PC-3 (cell line): ENCODE measurements around the gene SUMO4. TPM values are rescaled to one million over a fixed set of nuclear protein-coding genes. Genes with fewer than 3 reads are reported as not detected.

Source experiments
- ATAC-seq: fragments of 200-7000 bp; cut with Tn5 transposase; 2 replicates; pipeline ENCODE4 v1.9.1; 2020; ENCODE audit warnings: mild to moderate bottlenecking, moderate library complexity
- BruUV-seq: library from RNA; stranded (reverse); fragments of 400-500 nt; replicated peaks from 2 replicates; lab custom pipeline; 2021; lab: Mats Ljungman, UMichigan
- CTCF ChIA-PET: fragments of 300-600 bp; sonication (Branson Sonifier 250); formaldehyde crosslinking; loops from one replicate; lab custom pipeline; 2022; ENCODE audit warnings: antibody characterized with exemption; lab: Charles Lee
- POLR2A ChIA-PET: fragments of 300-600 bp; sonication (Branson Sonifier 250); formaldehyde crosslinking; loops from one replicate; lab custom pipeline; 2022; ENCODE audit warnings: antibody characterized with exemption; ENCODE audit not compliant: unreplicated experiment; lab: Charles Lee
- DNase-seq: peaks from one replicate; pipeline ENCODE4 v3.0.0-alpha.2; 2015
- H2AFZ ChIP-seq: fragments of 300-600 bp; sonication (generic); 2 replicates; pipeline ENCODE4 v1.6.0; 2016; ENCODE audit warnings: antibody characterized with exemption, low read length
- H3F3A ChIP-seq: fragments of 300-600 bp; sonication (generic); one replicate; pipeline ENCODE4 v1.6.0; 2017; ENCODE audit warnings: antibody characterized with exemption, low read length, control low read depth, mild to moderate bottlenecking; ENCODE audit not compliant: unreplicated experiment
- H3K27ac ChIP-seq: fragments of 300-600 bp; sonication (generic); 2 replicates; pipeline ENCODE4 v1.5.1; 2016; ENCODE audit warnings: mild to moderate bottlenecking, low read length
- H3K27me3 ChIP-seq: fragments of 300-600 bp; sonication (generic); 2 replicates; pipeline ENCODE4 v1.6.1; 2016; ENCODE audit warnings: low read length, mixed read lengths
- H3K36me3 ChIP-seq: fragments of 300-600 bp; sonication (generic); 2 replicates; pipeline ENCODE4 v1.6.1; 2016; ENCODE audit warnings: low read depth, mixed run types, low read length, mixed read lengths
- H3K4me1 ChIP-seq: fragments of 300-600 bp; sonication (generic); 2 replicates; pipeline ENCODE4 v1.5.1; 2016; ENCODE audit warnings: low read length; ENCODE audit not compliant: insufficient read depth
- H3K4me2 ChIP-seq: fragments of 300-600 bp; sonication (generic); 2 replicates; pipeline ENCODE4 v1.6.0; 2016; ENCODE audit warnings: low read length
- H3K4me3 ChIP-seq: fragments of 300-600 bp; sonication (generic); 2 replicates; pipeline ENCODE4 v1.5.1; 2016; ENCODE audit warnings: mild to moderate bottlenecking, low read length, mixed read lengths
- H3K79me2 ChIP-seq: fragments of 300-600 bp; sonication (generic); 2 replicates; pipeline ENCODE4 v1.6.1; 2017; ENCODE audit warnings: low read length, mixed read lengths
- H3K9ac ChIP-seq: fragments of 300-600 bp; sonication (generic); 2 replicates; pipeline ENCODE4 v1.6.0; 2016; ENCODE audit warnings: mild to moderate bottlenecking, low read length
- H3K9me2 ChIP-seq: fragments of 300-600 bp; sonication (generic); replicated peaks from 2 replicates; pipeline ENCODE4 v1.6.1; 2016; ENCODE audit warnings: mixed run types, low read length, mixed read lengths
- H3K9me3 ChIP-seq: fragments of 300-600 bp; sonication (generic); 2 replicates; pipeline ENCODE4 v1.6.1; 2016; ENCODE audit warnings: low read length, mixed read lengths
- H4K20me1 ChIP-seq: fragments of 300-600 bp; sonication (generic); 2 replicates; pipeline ENCODE4 v1.6.1; 2016; ENCODE audit warnings: low read length, mixed read lengths
- CTCF ChIP-seq: fragments of 300-600 bp; sonication (generic); conservative IDR thresholded peaks from 2 replicates; pipeline ENCODE4 v1.5.1; 2017; ENCODE audit warnings: antibody characterized with exemption, low read depth, mild to moderate bottlenecking, low read length
- EZH2 ChIP-seq: fragments of 300-600 bp; sonication (generic); IDR thresholded peaks from one replicate; pipeline ENCODE4 v1.6.1; 2017; ENCODE audit warnings: antibody characterized with exemption, mild to moderate bottlenecking, low read length; ENCODE audit not compliant: unreplicated experiment
- EZH2phosphoT487 ChIP-seq: fragments of 300-600 bp; sonication (generic); IDR thresholded peaks from 2 replicates; pipeline ENCODE4 v1.6.1; 2018; ENCODE audit warnings: mild to moderate bottlenecking, antibody characterized with exemption, low read length, borderline replicate concordance
- intact Hi-C: fragments of 100-400 bp; cut with micrococcal nuclease; formaldehyde crosslinking; loops from 2 replicates; pipeline ENCODE4 v1.9.0; 2023
- total RNA-seq: library from RNA; depleted of rRNA; stranded (reverse); fragments of >200 nt; gene quantifications from 2 replicates; pipeline ENCODE4 v1.2.3, GENCODE V29; 2014

SUMO4 gene
- total RNA-seq, 1 experiment from 2014 or later, result 0.69 TPM

GRCh38 chr6:149425224-149425623, 25.2 kb downstream of the SUMO4 start:
- Histone ChIP-seq H3K4me2 (no peak overlapping the region), H2AFZ (no peak overlapping the region), H3K4me3 (no peak overlapping the region), H3F3A (no peaks in the 10 kb centered on the region), H3K79me2 (no peaks in the 10 kb centered on the region), H3K9ac (no peak overlapping the region), H3K4me1 (no peaks in the 10 kb centered on the region), H3K27me3 (no peaks in the 10 kb centered on the region), H3K9me3 (no peaks in the 10 kb centered on the region), H3K36me3 (no peaks in the 10 kb centered on the region), H4K20me1 (no peaks in the 10 kb centered on the region), H3K27ac (no peak overlapping the region), H3K9me2 (no peaks in the 10 kb centered on the region)
- ChIA-PET POLR2A (no interaction called here), CTCF (no interaction called here)
- no peak for ATAC-seq
- no TSS peak for BruUV-seq
- TF ChIP-seq EZH2phosphoT487 (no peak), CTCF (no peak), EZH2 (no peak)
- no peak for DNase-seq
- intact Hi-C loops, result no loop called here

GRCh38 chr6:149425754-149426153, 25.7 kb downstream of the SUMO4 start:
- Histone ChIP-seq H3K9me3 (no peaks in the 10 kb centered on the region), H3K9me2 (no peaks in the 10 kb centered on the region), H3K9ac (no peak overlapping the region), H3K79me2 (no peaks in the 10 kb centered on the region), H2AFZ (no peak overlapping the region), H3K27ac (no peak overlapping the region), H3K4me1 (no peaks in the 10 kb centered on the region), H3F3A (no peaks in the 10 kb centered on the region), H3K27me3 (no peaks in the 10 kb centered on the region), H4K20me1 (no peaks in the 10 kb centered on the region), H3K4me2 (no peak overlapping the region), H3K36me3 (no peaks in the 10 kb centered on the region), H3K4me3 (no peak overlapping the region)
- CTCF ChIA-PET, result no interaction called here
- no peak for TF ChIP-seq EZH2phosphoT487
- no peak for TF ChIP-seq CTCF
- TF ChIP-seq EZH2, result no peak
- ATAC-seq (no peak), DNase-seq (no peak)
- intact Hi-C loops, result no loop called here
- BruUV-seq, result no TSS peak
- POLR2A ChIA-PET, result no interaction called here

GRCh38 chr6:149428606-149429005, 28.5 kb downstream of the SUMO4 start:
- CTCF ChIA-PET, result no interaction called here
- POLR2A ChIA-PET, result no interaction called here

More at GRCh38 chr6:149428606-149429005, 28.5 kb downstream of the SUMO4 start:
- no peaks in the 10 kb centered on the region for H3K79me2 ChIP-seq
- H3K4me3 ChIP-seq, result no peak overlapping the region
- H3K9me3 ChIP-seq, result no peaks in the 10 kb centered on the region
- DNase-seq (no peak), ATAC-seq (no peak)
- H3K36me3 ChIP-seq, result no peaks in the 10 kb centered on the region
- H3F3A ChIP-seq, result no peaks in the 10 kb centered on the region
- no peak overlapping the region for H3K27ac ChIP-seq
- no TSS peak for BruUV-seq
- H3K9ac ChIP-seq, result no peak overlapping the region
- intact Hi-C loops, result no loop called here
- no peaks in the 10 kb centered on the region for H3K9me2 ChIP-seq
- H3K27me3 ChIP-seq, result no peaks in the 10 kb centered on the region
- H3K4me1 ChIP-seq, result no peaks in the 10 kb centered on the region
- H4K20me1 ChIP-seq, result no peaks in the 10 kb centered on the region
- no peak overlapping the region for H2AFZ ChIP-seq
- no peak overlapping the region for H3K4me2 ChIP-seq
- no peak for TF ChIP-seq EZH2phosphoT487
- TF ChIP-seq CTCF, result no peak
- no peak for TF ChIP-seq EZH2
